ENCODE data around the gene PA2G4.

DNA sequence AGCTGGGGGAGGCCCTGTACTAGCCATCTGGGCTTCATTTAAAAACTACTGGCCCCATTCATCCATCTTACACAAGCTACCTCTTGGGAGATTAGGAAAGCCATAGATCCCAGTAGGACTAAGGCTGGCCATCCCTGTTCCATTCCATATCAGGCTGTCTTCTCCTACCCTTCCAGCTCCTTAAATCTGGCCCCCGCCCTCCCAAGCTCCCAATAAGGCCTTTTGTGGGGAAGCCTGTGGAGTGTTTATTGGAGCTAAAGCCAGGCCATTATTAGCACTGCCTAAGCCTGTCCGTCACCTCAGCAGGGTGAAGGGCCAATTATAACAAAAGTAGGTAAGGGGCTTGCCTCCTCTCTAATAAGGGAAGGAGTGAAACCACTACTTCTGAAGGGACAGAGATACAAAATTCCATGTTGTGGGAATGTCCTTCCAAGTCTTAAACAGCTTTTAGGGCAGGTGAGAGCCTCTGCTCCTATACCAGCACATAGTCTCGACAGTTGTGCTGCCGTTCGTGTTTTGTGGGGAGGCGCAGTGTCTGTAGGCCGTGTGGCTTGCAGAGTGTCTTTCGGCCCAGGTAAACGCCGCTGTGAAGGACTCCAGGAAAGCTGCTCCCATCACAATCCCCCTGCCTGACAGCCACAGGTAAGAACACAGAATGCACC lies 57.5 kb downstream of the PA2G4 start:
- TF ChIP-seq ZNF24 (IDR thresholded peaks at IDR 0.05) (no peak), HCFC1 (IDR thresholded peaks at IDR 0.05; ENCODE audit: low read length) (no peak), CHD2 (IDR thresholded peaks at IDR 0.05; ENCODE audit: borderline replicate concordance, low read depth, low read length) (no peak), EGR1 (IDR thresholded peaks at IDR 0.05; ENCODE audit: borderline replicate concordance in 1 of 2, low read depth in 2 of 2, low read length in 2 of 2) (no peak), BACH1 (IDR thresholded peaks at IDR 0.05; ENCODE audit: borderline replicate concordance) (no peak), MXI1 (IDR thresholded peaks at IDR 0.05; ENCODE audit: low read depth, low read length) (no peak), SREBF1 (IDR thresholded peaks at IDR 0.05; ENCODE audit: low read length) (no peak), POLR2A (IDR thresholded peaks at IDR 0.05; ENCODE audit: low read depth, low read length) (peak; percentile 52), NFXL1 (IDR thresholded peaks at IDR 0.05; ENCODE audit: borderline replicate concordance) (no peak), EZH2 (IDR thresholded peaks at IDR 0.05; ENCODE audit: borderline replicate concordance, control insufficient read depth, low read depth, low read length) (no peak)
- TF ChIP-seq, protein P1, sequence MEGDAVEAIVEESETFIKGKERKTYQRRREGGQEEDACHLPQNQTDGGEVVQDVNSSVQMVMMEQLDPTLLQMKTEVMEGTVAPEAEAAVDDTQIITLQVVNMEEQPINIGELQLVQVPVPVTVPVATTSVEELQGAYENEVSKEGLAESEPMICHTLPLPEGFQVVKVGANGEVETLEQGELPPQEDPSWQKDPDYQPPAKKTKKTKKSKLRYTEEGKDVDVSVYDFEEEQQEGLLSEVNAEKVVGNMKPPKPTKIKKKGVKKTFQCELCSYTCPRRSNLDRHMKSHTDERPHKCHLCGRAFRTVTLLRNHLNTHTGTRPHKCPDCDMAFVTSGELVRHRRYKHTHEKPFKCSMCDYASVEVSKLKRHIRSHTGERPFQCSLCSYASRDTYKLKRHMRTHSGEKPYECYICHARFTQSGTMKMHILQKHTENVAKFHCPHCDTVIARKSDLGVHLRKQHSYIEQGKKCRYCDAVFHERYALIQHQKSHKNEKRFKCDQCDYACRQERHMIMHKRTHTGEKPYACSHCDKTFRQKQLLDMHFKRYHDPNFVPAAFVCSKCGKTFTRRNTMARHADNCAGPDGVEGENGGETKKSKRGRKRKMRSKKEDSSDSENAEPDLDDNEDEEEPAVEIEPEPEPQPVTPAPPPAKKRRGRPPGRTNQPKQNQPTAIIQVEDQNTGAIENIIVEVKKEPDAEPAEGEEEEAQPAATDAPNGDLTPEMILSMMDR (IDR thresholded peaks at IDR 0.05 in 2 of 3, conservative IDR thresholded peaks at IDR 0.05 in 1 of 3; ENCODE audit: control insufficient read depth in 2 of 3, extremely low read depth in 1 of 3, insufficient read depth in 1 of 3, low read depth in 3 of 3, low read length in 3 of 3): no peak
- TF ChIP-seq, protein P2, sequence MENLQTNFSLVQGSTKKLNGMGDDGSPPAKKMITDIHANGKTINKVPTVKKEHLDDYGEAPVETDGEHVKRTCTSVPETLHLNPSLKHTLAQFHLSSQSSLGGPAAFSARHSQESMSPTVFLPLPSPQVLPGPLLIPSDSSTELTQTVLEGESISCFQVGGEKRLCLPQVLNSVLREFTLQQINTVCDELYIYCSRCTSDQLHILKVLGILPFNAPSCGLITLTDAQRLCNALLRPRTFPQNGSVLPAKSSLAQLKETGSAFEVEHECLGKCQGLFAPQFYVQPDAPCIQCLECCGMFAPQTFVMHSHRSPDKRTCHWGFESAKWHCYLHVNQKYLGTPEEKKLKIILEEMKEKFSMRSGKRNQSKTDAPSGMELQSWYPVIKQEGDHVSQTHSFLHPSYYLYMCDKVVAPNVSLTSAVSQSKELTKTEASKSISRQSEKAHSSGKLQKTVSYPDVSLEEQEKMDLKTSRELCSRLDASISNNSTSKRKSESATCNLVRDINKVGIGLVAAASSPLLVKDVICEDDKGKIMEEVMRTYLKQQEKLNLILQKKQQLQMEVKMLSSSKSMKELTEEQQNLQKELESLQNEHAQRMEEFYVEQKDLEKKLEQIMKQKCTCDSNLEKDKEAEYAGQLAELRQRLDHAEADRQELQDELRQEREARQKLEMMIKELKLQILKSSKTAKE (IDR thresholded peaks at IDR 0.05; ENCODE audit: low read depth, poor library complexity, severe bottlenecking): no peak
- TF ChIP-seq, protein P3, sequence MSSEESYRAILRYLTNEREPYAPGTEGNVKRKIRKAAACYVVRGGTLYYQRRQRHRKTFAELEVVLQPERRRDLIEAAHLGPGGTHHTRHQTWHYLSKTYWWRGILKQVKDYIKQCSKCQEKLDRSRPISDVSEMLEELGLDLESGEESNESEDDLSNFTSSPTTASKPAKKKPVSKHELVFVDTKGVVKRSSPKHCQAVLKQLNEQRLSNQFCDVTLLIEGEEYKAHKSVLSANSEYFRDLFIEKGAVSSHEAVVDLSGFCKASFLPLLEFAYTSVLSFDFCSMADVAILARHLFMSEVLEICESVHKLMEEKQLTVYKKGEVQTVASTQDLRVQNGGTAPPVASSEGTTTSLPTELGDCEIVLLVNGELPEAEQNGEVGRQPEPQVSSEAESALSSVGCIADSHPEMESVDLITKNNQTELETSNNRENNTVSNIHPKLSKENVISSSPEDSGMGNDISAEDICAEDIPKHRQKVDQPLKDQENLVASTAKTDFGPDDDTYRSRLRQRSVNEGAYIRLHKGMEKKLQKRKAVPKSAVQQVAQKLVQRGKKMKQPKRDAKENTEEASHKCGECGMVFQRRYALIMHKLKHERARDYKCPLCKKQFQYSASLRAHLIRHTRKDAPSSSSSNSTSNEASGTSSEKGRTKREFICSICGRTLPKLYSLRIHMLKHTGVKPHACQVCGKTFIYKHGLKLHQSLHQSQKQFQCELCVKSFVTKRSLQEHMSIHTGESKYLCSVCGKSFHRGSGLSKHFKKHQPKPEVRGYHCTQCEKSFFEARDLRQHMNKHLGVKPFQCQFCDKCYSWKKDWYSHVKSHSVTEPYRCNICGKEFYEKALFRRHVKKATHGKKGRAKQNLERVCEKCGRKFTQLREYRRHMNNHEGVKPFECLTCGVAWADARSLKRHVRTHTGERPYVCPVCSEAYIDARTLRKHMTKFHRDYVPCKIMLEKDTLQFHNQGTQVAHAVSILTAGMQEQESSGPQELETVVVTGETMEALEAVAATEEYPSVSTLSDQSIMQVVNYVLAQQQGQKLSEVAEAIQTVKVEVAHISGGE (CRISPR knock-in tag; IDR thresholded peaks at IDR 0.05): no peak
